Testis (tissue), 3 donors: ENCODE data around the gene GPNMB. TPM values are rescaled to one million over a fixed set of nuclear protein-coding genes. Genes with fewer than 3 reads are reported as not detected.

ENCODE experiments used
- DNase-seq: peaks from one replicate; pipeline ENCODE4 v3.0.0-alpha.2; 2019
- H3K27ac ChIP-seq, 2 donors: fragments of 200-600 bp; sonication (generic); one replicate each; pipeline ENCODE4 v1.5.1; 2019
- H3K27me3 ChIP-seq: fragments of 200-600 bp; sonication (generic); one replicate; pipeline ENCODE4 v1.5.1; 2019
- H3K36me3 ChIP-seq: fragments of 200-600 bp; sonication (generic); one replicate; pipeline ENCODE4 v1.5.1; 2017; ENCODE audit warnings: low read depth; ENCODE audit errors: missing control alignments
- H3K4me1 ChIP-seq: fragments of 200-600 bp; sonication (generic); one replicate; pipeline ENCODE4 v1.5.1; 2019
- H3K4me3 ChIP-seq, 2 donors: fragments of 200-600 bp; sonication (generic); one replicate each; pipeline ENCODE4 v1.5.1; 2017 to 2019
- H3K9me3 ChIP-seq: fragments of 200-600 bp; sonication (generic); one replicate; pipeline ENCODE4 v1.5.1; 2017
- POLR2A ChIP-seq: fragments of 450-650 bp; IDR thresholded peaks from one replicate; pipeline ENCODE4 v1.6.1; 2017; ENCODE audit warnings: antibody characterized with exemption, mild to moderate bottlenecking, moderate library complexity
- WGBS, 2 donors: methylation state at CpG; one replicate each; pipeline ENCODE4 v1.1.5; 2018; 5-methylcytosine and 5-hydroxymethylcytosine counted together
- intact Hi-C: fragments of 100-400 bp; cut with DNase I; formaldehyde crosslinking; loops from one replicate; pipeline ENCODE4 v1.15.1; 2023; ENCODE audit warnings: low total_unique reads
- polyA plus RNA-seq: library from polyadenylated mRNA; stranded (reverse); fragments of 350-450 nt; fragmentation: Illumina TruSeq; extraction: RNeasy Lipid Tissue Mini Kit (QIAGEN cat#74804); gene quantifications from one replicate; pipeline ENCODE4 v1.2.3, GENCODE V29; 2014; ENCODE audit warnings: low read depth, low replicate concordance; ENCODE audit not compliant: insufficient read depth
- total RNA-seq, 2 donors: library from RNA; depleted of rRNA; stranded (reverse); fragments of >200 nt; gene quantifications; one replicate each; pipeline ENCODE4 v1.2.3, GENCODE V29; 2016
- TF ChIP-seq, protein P1 (sequence below), 3 experiments: fragments of 450-650 bp in 2 of 3; fragments of 200-600 bp in 1 of 3; sonication (generic) in 1 of 3; IDR thresholded peaks; one replicate each; pipeline ENCODE4 v1.5.1; 2016 to 2019; ENCODE audit warnings: antibody characterized with exemption in 3 of 3, mild to moderate bottlenecking in 2 of 3, moderate library complexity in 1 of 3

Gene GPNMB
- total and polyA plus RNA-seq, 3 donors from 2014 or later = 15.6 to 81.9 (median 33.6) TPM

DNA sequence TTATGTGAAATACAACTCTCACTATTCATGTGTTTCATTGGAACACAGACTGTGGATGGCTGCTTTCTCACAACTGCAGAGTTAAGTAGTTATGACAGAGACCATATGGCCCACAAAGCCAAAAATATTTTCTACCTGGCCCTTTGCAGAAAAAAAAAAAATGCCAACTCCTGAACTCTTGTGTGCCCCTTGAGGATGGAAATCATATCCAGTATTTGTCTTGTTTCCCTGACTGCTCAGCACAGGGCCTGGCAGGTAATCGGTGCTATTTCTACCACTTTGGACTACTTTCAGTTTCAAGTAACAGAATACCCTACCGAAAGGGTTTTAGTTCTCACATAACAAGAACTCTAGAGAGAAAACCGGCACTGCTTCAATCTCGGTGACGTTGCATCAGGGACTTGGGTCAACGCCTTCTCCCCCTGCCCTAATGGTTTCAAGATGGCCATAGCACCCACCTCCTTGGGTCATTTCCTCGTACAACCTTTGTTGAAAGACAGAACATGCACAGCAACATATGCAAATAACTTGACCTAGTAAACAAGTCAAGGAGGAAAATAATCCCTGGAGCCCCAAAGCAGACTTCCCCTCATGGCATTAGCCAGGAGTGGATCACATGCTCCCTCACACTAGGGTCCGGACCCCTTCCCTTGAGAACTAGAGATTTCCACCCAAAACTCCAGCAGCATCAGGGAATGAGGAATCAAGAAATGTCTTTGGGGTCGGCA is 11.8 kb upstream of the GPNMB start:
- no peaks in the 10 kb centered on the region for H3K36me3 ChIP-seq
- no peak overlapping the region for H3K27ac ChIP-seq
- WGBS, 2 donors = 77 to 81% methylated on average over 9 of the region's 9 CpGs
- DNase-seq = no peak
- no peaks in the 10 kb centered on the region for H3K9me3 ChIP-seq
- no peaks in the 10 kb centered on the region for H3K27me3 ChIP-seq
- no peaks in the 10 kb centered on the region for H3K4me1 ChIP-seq
- H3K4me3 ChIP-seq = no peak overlapping the region
- no peak for TF ChIP-seq POLR2A
- TF ChIP-seq, protein P1, sequence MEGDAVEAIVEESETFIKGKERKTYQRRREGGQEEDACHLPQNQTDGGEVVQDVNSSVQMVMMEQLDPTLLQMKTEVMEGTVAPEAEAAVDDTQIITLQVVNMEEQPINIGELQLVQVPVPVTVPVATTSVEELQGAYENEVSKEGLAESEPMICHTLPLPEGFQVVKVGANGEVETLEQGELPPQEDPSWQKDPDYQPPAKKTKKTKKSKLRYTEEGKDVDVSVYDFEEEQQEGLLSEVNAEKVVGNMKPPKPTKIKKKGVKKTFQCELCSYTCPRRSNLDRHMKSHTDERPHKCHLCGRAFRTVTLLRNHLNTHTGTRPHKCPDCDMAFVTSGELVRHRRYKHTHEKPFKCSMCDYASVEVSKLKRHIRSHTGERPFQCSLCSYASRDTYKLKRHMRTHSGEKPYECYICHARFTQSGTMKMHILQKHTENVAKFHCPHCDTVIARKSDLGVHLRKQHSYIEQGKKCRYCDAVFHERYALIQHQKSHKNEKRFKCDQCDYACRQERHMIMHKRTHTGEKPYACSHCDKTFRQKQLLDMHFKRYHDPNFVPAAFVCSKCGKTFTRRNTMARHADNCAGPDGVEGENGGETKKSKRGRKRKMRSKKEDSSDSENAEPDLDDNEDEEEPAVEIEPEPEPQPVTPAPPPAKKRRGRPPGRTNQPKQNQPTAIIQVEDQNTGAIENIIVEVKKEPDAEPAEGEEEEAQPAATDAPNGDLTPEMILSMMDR (IDR thresholded peaks at IDR 0.05) = no peak
- intact Hi-C loops = no loop called here

DNA sequence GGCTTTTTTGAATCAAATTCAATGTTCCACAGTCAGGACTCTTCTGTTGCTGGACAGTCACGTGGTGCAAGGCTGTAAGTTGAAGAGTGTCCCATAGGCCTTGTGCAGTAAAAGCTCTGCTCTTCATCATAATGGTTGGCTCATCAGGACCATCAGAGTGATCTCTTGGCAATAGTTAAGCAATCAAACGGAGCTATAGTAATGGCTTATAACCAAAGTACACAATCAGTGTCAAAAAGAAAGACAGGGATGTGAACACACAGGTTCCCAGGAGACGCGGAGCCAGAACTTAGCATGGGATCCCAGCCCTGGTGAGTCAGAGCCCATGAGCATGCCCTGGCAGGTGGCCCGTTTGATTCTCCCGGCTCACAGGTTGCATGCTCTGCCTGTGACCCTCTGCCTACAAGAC is 10.8 kb upstream of the GPNMB start:
- DNase-seq = no peak
- WGBS, 2 donors = 84 to 85% methylated on average over 6 of the region's 6 CpGs

DNA sequence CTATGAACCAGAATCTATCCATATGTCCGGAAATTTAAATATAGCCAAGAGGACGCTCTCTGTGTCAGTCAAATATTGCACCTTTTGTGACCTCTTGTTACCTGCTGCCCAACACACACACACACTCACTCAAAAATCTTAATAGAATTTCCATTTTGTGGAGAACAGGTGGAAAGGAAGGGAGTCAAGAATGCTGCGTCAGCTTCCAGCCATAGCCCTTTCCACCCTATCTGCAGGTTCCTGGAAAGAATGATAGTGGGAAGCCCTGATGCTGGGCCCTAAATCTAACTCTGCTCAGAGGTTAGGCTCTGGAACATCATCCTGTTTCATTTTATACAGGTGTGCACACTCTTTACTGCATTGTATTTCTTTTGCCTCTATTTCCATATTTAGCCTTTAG is 9.6 kb upstream of the GPNMB start:
- Histone ChIP-seq H3K36me3 (no peaks in the 10 kb centered on the region), H3K27me3 (no peaks in the 10 kb centered on the region), H3K9me3 (no peaks in the 10 kb centered on the region), H3K27ac (no peak overlapping the region), H3K4me1 (no peaks in the 10 kb centered on the region), H3K4me3 (no peak overlapping the region)
- TF ChIP-seq, protein P1 (IDR thresholded peaks at IDR 0.05) = no peak
- no peak for TF ChIP-seq POLR2A
- no peak for DNase-seq
- intact Hi-C loops = no loop called here
- WGBS, 2 donors = 94 to 96% methylated on average over 3 of the region's 3 CpGs

More for the DNA sequence above, 10.8 kb upstream of the GPNMB start:
- H3K36me3 ChIP-seq = no peaks in the 10 kb centered on the region
- H3K27me3 ChIP-seq = no peaks in the 10 kb centered on the region
- H3K27ac ChIP-seq = no peak overlapping the region
- H3K4me3 ChIP-seq = no peak overlapping the region
- no peaks in the 10 kb centered on the region for H3K4me1 ChIP-seq
- intact Hi-C loops = no loop called here
- no peaks in the 10 kb centered on the region for H3K9me3 ChIP-seq
- TF ChIP-seq, protein P1 (IDR thresholded peaks at IDR 0.05) = no peak
- no peak for TF ChIP-seq POLR2A

DNA sequence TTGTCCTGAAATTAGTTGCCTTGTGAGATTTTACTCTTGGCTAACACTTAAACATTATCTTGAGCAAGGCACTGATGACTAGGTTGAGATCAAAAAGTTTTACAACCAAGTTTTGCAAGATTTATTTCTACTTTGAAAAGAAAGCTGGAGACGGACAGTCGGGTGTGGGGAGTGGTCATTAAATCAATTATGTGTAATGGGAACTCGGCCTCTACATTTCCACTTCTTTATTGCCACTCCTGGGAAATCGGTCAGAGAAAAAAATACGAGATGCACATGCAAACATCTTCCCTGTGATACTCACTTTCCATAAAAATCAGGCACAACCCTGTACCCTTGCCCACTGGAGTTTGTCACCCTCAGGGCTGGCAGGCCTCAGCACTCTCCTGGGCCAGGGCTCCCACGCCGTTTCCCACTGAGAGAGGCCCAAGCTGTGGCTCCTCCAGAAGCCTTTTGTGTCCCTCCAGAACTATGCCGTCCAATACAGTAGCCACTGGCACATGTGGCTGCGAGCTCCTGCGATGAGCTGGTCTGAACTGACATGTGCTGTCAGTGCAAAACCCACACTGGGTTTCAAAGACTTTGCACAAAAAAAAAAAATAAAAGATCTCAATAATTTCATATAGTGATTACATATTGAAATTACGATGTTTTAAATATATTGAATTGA is 7.5 kb upstream of the GPNMB start:
- TF ChIP-seq POLR2A = no peak
- TF ChIP-seq, protein P1 (IDR thresholded peaks at IDR 0.05) = no peak
- intact Hi-C loops = no loop called here
- no peaks in the 10 kb centered on the region for H3K36me3 ChIP-seq
- 85 to 89% methylated on average over 11 of the region's 11 CpGs for WGBS, 2 donors
- no peak overlapping the region for H3K4me3 ChIP-seq
- H3K9me3 ChIP-seq = no peaks in the 10 kb centered on the region
- H3K4me1 ChIP-seq = no peaks in the 10 kb centered on the region
- DNase-seq = no peak
- no peak overlapping the region for H3K27ac ChIP-seq
- no peaks in the 10 kb centered on the region for H3K27me3 ChIP-seq
